IPS-18a (cell line): ENCODE results near the gene SERBP1.
A peak's percentile ranks its signal among the peaks of the same experiment; 100 is the strongest.
"Not testable (repeated sequence)": the region's sequence is repeated elsewhere in the genome, so short reads cannot be mapped to it uniquely, and the experiment has no call there.

Experiments
- H3K27ac ChIP-seq: one replicate; pipeline ENCODE4 v1.5.1; 2013; ENCODE audit warnings: low read length
- H3K27me3 ChIP-seq: one replicate; pipeline ENCODE4 v1.6.1; 2013; ENCODE audit warnings: mild to moderate bottlenecking, low read length; ENCODE audit not compliant: control insufficient read depth, insufficient read depth
- H3K36me3 ChIP-seq: one replicate; pipeline ENCODE4 v1.6.1; 2013; ENCODE audit warnings: low read depth, low read length; ENCODE audit not compliant: control insufficient read depth
- H3K4me1 ChIP-seq: one replicate; pipeline ENCODE4 v1.6.1; 2013; ENCODE audit warnings: low read depth, low read length; ENCODE audit not compliant: control insufficient read depth
- H3K4me3 ChIP-seq: one replicate; pipeline ENCODE4 v1.5.1; 2013; ENCODE audit warnings: low read length
- H3K9ac ChIP-seq: one replicate; pipeline ENCODE4 v1.6.1; 2013; ENCODE audit warnings: mild to moderate bottlenecking, low read length, moderate library complexity
- H3K9me3 ChIP-seq: one replicate; pipeline ENCODE4 v1.6.1; 2013; ENCODE audit warnings: low read depth, low read length; ENCODE audit not compliant: control insufficient read depth

SERBP1 gene

DNA sequence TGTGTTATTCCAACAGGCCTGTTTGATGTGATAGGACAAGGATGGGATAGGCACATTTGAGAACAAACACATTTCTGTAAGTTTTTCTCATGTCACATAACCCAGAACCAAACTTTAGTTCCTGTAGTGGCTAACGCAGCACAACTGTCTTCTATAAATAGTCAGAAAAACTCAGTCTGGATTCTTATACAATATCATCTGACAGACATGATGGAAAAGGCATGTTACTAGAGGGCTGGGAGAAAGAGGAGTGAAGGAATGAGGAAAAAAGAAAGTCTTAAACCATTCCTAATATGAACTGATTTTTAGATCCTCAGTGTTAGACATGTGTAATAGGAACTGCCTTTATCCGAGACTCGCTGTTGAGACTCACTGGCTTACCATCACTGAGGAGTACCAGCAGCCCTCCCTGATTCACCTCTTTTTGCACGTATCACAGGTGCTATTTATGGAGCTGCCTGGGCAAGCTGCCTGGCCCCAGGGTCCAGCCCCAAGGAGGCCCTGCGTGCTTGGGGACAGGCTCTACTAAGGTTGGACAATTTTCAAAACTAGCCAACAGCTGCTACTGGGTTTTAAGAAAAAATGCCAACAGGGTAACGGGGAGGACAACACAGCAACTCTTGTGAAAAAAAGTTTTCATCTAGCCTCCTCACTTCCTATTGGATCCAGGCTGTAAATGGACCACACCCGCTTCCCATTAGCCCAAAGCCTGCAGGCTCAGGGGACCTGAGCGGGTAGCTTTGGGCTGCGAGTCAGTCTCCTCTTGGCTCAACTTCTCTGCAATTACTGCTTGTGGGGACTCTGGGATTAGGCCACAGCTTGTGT, 30.7 kb upstream of the SERBP1 start:
- H3K9me3 ChIP-seq: no peaks in the 10 kb centered on the region
- H3K27ac ChIP-seq: no peak overlapping the region
- H3K4me1 ChIP-seq: peaks cover 65% of the 10 kb centered on the region
- no peak overlapping the region for H3K4me3 ChIP-seq
- H3K9ac ChIP-seq: no peak overlapping the region
- no peaks in the 10 kb centered on the region for H3K36me3 ChIP-seq
- H3K27me3 ChIP-seq: no peaks in the 10 kb centered on the region

DNA sequence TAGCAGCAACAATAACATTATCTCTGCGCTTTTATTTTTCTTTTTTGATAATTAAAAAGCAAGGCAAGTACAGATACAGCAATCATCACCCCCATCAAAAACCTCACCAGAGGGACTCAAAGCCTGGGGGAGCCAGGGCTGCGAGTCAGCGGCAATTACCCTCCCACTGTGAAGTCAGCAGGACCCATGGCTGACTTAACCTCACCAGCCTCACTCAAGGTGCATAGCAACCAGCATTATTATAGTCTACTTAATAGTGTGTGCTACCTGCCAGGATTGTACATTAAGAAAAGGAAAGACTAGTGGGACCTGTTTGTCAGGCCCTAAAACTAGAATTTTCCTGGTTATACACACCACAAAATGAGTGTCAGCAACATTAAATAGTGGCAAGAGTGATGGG, 28.9 kb upstream of the SERBP1 start:
- Histone ChIP-seq H3K36me3 (no peaks in the 10 kb centered on the region), H3K9ac (peak overlapping the region; percentile 30), H3K9me3 (no peaks in the 10 kb centered on the region), H3K4me1 (peaks cover 61% of the 10 kb centered on the region), H3K27me3 (no peaks in the 10 kb centered on the region), H3K27ac (peak overlapping the region; percentile 54), H3K4me3 (peak overlapping the region; percentile 46)

DNA sequence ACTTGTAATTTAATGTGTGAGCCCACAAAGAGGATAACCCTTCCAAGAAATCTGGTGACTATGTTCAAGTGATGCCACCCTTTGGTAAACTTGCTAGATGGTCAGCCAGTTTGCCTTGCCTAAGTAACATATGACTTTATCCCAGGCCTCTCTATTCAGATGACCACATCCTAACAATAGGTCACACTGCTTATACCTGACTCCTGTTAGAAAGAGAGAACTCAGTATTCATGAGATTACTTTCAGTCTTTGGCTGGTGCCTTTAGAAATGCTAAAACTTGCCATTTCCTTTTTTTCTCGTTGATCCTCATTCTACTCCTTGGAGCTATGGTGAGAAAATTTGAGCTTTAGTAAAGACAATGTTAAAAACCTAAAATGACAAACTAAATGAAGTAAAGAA, 28.5 kb upstream of the SERBP1 start:
- Histone ChIP-seq H3K4me3 (peak overlapping the region; percentile 46), H3K36me3 (no peaks in the 10 kb centered on the region), H3K27me3 (no peaks in the 10 kb centered on the region), H3K4me1 (peaks cover 57% of the 10 kb centered on the region), H3K9me3 (no peaks in the 10 kb centered on the region), H3K9ac (peak overlapping the region; percentile 30), H3K27ac (peak overlapping the region; percentile 54)

DNA sequence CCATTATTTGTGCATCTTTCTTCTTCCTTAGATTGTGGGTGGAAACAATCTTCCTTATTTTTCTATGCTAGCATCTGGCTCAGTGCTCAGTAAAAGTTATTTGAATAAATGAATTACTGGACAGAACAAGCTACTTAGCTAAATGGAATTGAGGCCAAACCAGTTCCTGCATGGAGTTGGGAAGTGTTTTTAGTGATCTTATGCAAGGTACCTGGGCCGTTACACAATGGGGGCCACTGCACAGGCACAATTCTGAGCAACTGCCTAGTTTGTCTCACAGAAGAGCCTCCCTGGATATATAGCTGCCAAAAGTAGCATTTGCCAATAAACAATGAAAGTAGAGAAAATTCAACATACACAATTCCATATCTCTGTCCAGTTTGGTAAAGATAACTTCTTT, 27.0 kb upstream of the SERBP1 start:
- H3K36me3 ChIP-seq: no peaks in the 10 kb centered on the region
- no peaks in the 10 kb centered on the region for H3K9me3 ChIP-seq
- H3K9ac ChIP-seq: no peak overlapping the region
- H3K4me3 ChIP-seq: no peak overlapping the region
- no peak overlapping the region for H3K27ac ChIP-seq
- H3K27me3 ChIP-seq: no peaks in the 10 kb centered on the region
- peaks cover 47% of the 10 kb centered on the region for H3K4me1 ChIP-seq

DNA sequence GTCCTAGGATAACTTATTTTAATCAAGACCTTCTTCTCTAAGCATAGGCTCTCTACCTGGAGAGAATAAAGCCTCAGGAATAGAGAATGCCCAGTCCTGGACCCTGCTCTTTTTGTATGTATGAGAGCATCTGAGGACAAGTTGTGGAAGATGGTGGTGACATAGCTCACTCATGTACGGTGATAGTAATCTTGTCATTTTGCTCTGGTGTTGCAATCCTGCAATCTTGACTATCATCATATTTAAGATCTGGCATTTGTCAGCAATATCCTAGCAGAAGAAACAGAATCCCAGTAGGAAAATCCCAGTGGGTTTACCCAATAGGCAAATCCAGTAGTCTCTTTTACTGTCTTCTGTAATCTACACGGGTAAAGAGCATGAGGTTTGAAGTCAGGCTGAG, 21.6 kb upstream of the SERBP1 start:
- no peaks in the 10 kb centered on the region for H3K9me3 ChIP-seq

DNA sequence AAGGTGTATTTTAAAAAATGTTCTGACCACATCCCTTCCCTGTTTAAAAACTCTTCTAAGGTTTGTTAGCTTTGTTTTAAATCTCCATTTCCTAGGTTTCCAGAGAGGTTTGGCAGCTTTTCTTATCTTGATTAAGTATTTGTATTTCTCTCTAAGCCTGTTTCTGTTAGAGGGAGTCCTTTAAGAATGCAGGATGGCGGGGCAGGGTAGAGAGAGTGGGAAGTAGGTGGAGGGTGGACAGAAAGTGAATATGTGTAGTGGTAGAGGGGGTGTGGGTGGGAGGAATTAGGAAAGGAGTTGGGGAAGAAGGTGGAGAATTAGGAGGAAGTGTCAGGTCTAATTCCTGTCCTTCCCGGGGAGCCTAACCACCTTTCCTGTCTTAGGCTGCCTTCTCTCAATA, 21.2 kb upstream of the SERBP1 start:
- Histone ChIP-seq H3K9me3 (no peaks in the 10 kb centered on the region), H3K36me3 (no peaks in the 10 kb centered on the region), H3K4me3 (no peak overlapping the region), H3K27me3 (no peaks in the 10 kb centered on the region), H3K27ac (no peak overlapping the region), H3K4me1 (no peaks in the 10 kb centered on the region), H3K9ac (no peak overlapping the region)

More for the DNA sequence above, 21.6 kb upstream of the SERBP1 start:
- Histone ChIP-seq H3K27me3 (no peaks in the 10 kb centered on the region), H3K9ac (no peak overlapping the region), H3K4me1 (peaks cover under 1% of the 10 kb centered on the region), H3K36me3 (no peaks in the 10 kb centered on the region), H3K27ac (no peak overlapping the region), H3K4me3 (no peak overlapping the region)

DNA sequence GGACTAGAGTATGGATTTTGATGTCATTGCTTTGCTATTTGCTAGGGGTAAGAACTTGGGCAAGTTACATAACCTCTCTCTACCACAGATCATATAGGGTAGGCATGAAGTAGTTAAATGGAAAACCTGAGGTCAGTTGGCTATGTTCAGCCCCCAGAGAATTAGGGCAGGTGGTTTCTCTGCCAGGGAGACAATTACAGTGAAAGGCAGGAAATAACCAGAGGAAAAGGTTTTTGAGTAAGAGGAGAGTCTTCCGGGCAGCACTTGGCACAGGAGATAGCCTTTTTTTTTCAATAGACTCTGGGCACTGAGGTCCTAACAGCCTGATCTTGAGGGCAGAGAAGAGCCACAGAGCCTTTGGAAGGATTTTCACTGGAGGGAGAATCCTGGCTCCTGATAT, 16.7 kb upstream of the SERBP1 start:
- Histone ChIP-seq H3K9me3 (no peaks in the 10 kb centered on the region), H3K27me3 (no peaks in the 10 kb centered on the region), H3K36me3 (no peaks in the 10 kb centered on the region), H3K4me3 (no peak overlapping the region), H3K4me1 (no peaks in the 10 kb centered on the region), H3K9ac (no peak overlapping the region), H3K27ac (no peak overlapping the region)

DNA sequence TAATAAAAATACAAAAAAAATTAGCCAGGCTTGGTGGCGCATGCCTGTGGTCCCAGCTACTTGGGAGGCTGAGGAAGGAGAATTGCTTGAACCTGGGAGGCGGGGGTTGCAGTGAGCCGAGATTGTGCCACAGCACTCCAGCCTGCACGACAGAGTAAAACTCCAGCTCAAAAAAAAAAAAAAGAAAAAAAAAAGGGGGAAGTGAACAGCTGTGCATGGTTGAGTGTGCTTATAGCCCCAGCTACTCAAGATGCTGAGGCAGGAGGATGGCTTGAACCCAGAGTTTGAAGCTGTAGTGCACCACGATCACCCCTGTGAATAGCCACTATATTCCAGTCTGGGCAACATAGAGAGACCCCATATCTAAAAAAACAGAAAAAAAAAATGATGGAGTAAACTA, 15.8 kb upstream of the SERBP1 start:
- H3K27ac ChIP-seq, H3K9ac ChIP-seq, H3K9me3 ChIP-seq, H3K36me3 ChIP-seq, H3K27me3 ChIP-seq, H3K4me3 ChIP-seq, H3K4me1 ChIP-seq: not testable (repeated sequence)

DNA sequence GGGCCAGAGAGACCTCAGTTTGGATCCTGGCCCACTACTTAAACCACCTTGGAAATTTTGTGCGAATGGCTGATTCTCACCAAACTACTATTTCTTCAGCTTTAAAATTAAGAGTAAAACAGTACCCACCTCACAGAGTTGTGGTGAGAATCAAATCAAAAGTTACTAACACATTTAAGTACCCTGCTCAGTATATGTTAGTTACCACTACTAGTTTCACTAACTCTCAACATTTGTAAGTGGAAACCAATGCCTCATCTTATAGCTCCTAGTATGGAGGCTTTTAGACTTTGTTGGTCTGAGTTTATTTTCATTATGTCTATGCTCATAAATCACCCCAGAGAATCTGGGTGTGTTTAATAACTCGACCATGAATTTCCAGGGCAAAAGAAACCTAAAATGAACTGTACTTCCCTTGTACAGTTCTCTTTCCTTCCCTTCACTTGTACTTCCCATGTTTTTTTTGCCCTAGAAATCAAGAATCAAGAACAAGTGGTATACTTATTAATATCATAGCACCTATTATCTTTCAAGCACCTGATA, 11.6 kb upstream of the SERBP1 start:
- H3K27me3 ChIP-seq: no peaks in the 10 kb centered on the region
- no peak overlapping the region for H3K4me3 ChIP-seq
- no peak overlapping the region for H3K27ac ChIP-seq
- H3K9me3 ChIP-seq: no peaks in the 10 kb centered on the region
- H3K4me1 ChIP-seq: no peaks in the 10 kb centered on the region
- no peaks in the 10 kb centered on the region for H3K36me3 ChIP-seq
- no peak overlapping the region for H3K9ac ChIP-seq

DNA sequence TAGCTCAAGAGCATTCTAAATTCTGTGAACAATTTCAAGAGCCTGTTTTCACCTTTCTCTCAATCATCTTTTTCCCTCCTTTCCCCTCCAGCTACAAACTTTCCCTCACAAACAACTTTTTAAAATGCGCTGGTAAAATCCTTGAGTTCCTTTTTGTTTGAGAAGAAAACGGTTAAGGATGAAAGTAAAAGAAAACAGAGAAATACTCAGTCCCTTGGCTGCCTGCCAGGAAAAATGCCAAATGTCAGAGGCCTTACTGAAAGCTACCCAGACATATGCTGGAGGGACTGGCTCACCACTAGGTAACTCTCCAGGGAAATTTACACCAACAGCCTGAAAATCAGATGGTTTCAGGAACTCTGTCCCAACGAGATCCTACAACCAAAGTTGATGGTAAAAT, 11.0 kb upstream of the SERBP1 start:
- H3K27ac ChIP-seq: no peak overlapping the region
- H3K4me1 ChIP-seq: no peaks in the 10 kb centered on the region
- no peak overlapping the region for H3K4me3 ChIP-seq
- H3K27me3 ChIP-seq: no peaks in the 10 kb centered on the region
- no peak overlapping the region for H3K9ac ChIP-seq
- H3K9me3 ChIP-seq: no peaks in the 10 kb centered on the region
- no peaks in the 10 kb centered on the region for H3K36me3 ChIP-seq

DNA sequence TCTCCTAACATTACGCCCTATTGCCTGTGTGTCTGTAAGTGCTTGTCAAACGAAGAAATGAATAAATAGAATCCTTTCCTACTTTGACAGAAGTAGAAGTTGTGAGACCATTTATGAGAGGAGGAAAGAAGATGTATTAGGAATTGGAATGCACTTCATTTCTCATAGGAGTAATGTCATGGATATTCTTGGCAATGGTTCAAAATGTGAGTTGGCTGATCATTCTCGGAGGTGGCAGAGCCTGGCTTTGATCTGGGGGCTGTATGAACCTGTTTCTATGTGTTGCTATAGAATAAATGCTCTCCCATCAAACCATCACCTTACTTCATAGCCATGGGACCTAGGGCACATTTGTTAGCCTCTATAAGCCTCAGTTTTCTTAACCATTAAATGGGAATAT, 10.1 kb upstream of the SERBP1 start:
- no peaks in the 10 kb centered on the region for H3K9me3 ChIP-seq
- no peaks in the 10 kb centered on the region for H3K27me3 ChIP-seq
- no peak overlapping the region for H3K27ac ChIP-seq
- H3K36me3 ChIP-seq: no peaks in the 10 kb centered on the region
- no peak overlapping the region for H3K4me3 ChIP-seq
- no peaks in the 10 kb centered on the region for H3K4me1 ChIP-seq
- no peak overlapping the region for H3K9ac ChIP-seq
